HepG2 (cell line): Measurements from ENCODE around the gene ABHD2. TPM values are rescaled to one million over a fixed set of nuclear protein-coding genes. Genes with fewer than 3 reads are reported as not detected.

Source experiments
- ATAD3A ChIP-seq: sonication (generic); formaldehyde crosslinking; IDR thresholded peaks from 2 replicates; pipeline ENCODE4 v1.4.0; 2020; ENCODE audit warnings: missing genetic modification reagents
- ATF7-NPFF ChIP-seq: sonication (generic); formaldehyde crosslinking; IDR thresholded peaks from 2 replicates; pipeline ENCODE4 v1.8.1; 2023; ENCODE audit warnings: mild to moderate bottlenecking, low read depth, missing genetic modification reagents, moderate library complexity
- CBX5 ChIP-seq: sonication (generic); formaldehyde crosslinking; IDR thresholded peaks from 2 replicates; pipeline ENCODE4 v1.4.0; 2020; ENCODE audit warnings: missing genetic modification reagents, borderline replicate concordance
- CHD4 ChIP-seq: fragments of 200-600 bp; sonication (generic); IDR thresholded peaks from 2 replicates; pipeline ENCODE4 v1.7.0; 2017; ENCODE audit warnings: mild to moderate bottlenecking, low read length, borderline replicate concordance
- HMG20B ChIP-seq: conservative IDR thresholded peaks from 2 replicates; pipeline ENCODE4 v1.6.1; 2016; ENCODE audit warnings: missing genetic modification reagents, missing compliant biosample characterization
- JUND ChIP-seq: sonication (generic); formaldehyde crosslinking; IDR thresholded peaks from 2 replicates; pipeline ENCODE4 v1.8.0; 2022; ENCODE audit warnings: mild to moderate bottlenecking, missing genetic modification reagents
- KDM2A ChIP-seq: sonication (generic); formaldehyde crosslinking; IDR thresholded peaks from 2 replicates; pipeline ENCODE4 v1.4.0; 2020; ENCODE audit warnings: low read depth, missing genetic modification reagents, borderline replicate concordance
- KLF6 ChIP-seq: IDR thresholded peaks from 2 replicates; pipeline ENCODE4 v1.8.0; 2016; ENCODE audit warnings: missing biosample characterization, missing genetic modification reagents
- NAIF1 ChIP-seq: sonication (generic); formaldehyde crosslinking; IDR thresholded peaks from 2 replicates; pipeline ENCODE4 v1.5.0; 2020; ENCODE audit warnings: mild to moderate bottlenecking, missing genetic modification reagents, borderline replicate concordance
- TP53 ChIP-seq: sonication (generic); formaldehyde crosslinking; conservative IDR thresholded peaks from 2 replicates; pipeline ENCODE4 v1.4.0; 2020; ENCODE audit warnings: missing genetic modification reagents
- ZNF235 ChIP-seq: sonication (generic); formaldehyde crosslinking; IDR thresholded peaks from 2 replicates; pipeline ENCODE4 v1.8.1; 2023; ENCODE audit warnings: mild to moderate bottlenecking, missing genetic modification reagents, borderline replicate concordance
- ZNF253 ChIP-seq: sonication (generic); formaldehyde crosslinking; IDR thresholded peaks from 2 replicates; pipeline ENCODE4 v1.8.0; 2022; ENCODE audit warnings: mild to moderate bottlenecking, missing genetic modification reagents, borderline replicate concordance
- ZNF256 ChIP-seq: sonication (generic); formaldehyde crosslinking; conservative IDR thresholded peaks from 2 replicates; pipeline ENCODE4 v1.4.0; 2020; ENCODE audit warnings: missing genetic modification reagents
- ZNF383 ChIP-seq: sonication (generic); formaldehyde crosslinking; IDR thresholded peaks from 2 replicates; pipeline ENCODE4 v1.4.0; 2020; ENCODE audit warnings: missing genetic modification reagents, mild to moderate bottlenecking, borderline replicate concordance
- ZNF557 ChIP-seq: sonication (generic); formaldehyde crosslinking; IDR thresholded peaks from 2 replicates; pipeline ENCODE4 v1.4.0; 2020; ENCODE audit warnings: missing genetic modification reagents
- ZNF766 ChIP-seq: sonication (generic); formaldehyde crosslinking; IDR thresholded peaks from 2 replicates; pipeline ENCODE4 v1.5.0; 2020; ENCODE audit warnings: missing genetic modification reagents, borderline replicate concordance
- ZNF777 ChIP-seq: sonication (generic); formaldehyde crosslinking; IDR thresholded peaks from 2 replicates; pipeline ENCODE4 v1.4.0; 2020; ENCODE audit warnings: missing genetic modification reagents
- polyA plus RNA-seq, 8 experiments: library from polyadenylated mRNA; depleted of rRNA in 3 of 8; stranded (reverse) in 7 of 8; unstranded in 1 of 8; fragments of >200 nt; fragmentation: Illumina TruSeq in 4 of 8; extraction: Trizol in 4 of 8; gene quantifications; 2 replicates each; pipeline versions ENCODE4 v1.2.1 to v1.2.3, GENCODE V29; 2011 to 2016; ENCODE audit warnings: low read depth in 4 of 8, missing spikeins in 1 of 8, mixed read lengths in 1 of 8; ENCODE audit not compliant: insufficient read depth in 1 of 8
- total RNA-seq, 5 experiments: library from RNA; depleted of rRNA; stranded (reverse); fragments of >200 nt; fragmentation: Illumina TruSeq; extraction: Trizol; gene quantifications; 2 replicates each; pipeline ENCODE4 v1.2.3, GENCODE V29; 2016; ENCODE audit warnings: low read depth in 1 of 5
- TF ChIP-seq, protein P1 (sequence below): IDR thresholded peaks from 2 replicates; pipeline ENCODE4 v1.6.1; 2018; ENCODE audit warnings: missing genetic modification reagents, mild to moderate bottlenecking, missing compliant biosample characterization
- TF ChIP-seq, protein P2 (sequence below): sonication (generic); formaldehyde crosslinking; IDR thresholded peaks from 2 replicates; pipeline ENCODE4 v1.5.0; 2020; ENCODE audit warnings: missing genetic modification reagents
- TF ChIP-seq, protein P3 (sequence below): sonication (generic); formaldehyde crosslinking; IDR thresholded peaks from 2 replicates; pipeline ENCODE4 v1.4.0; 2020; ENCODE audit warnings: mild to moderate bottlenecking, missing genetic modification reagents

The ABHD2 gene
- total and polyA plus RNA-seq, 2 of the 13 experiments (the other 11 are each of a cell fraction or from before 2014, with no cell fraction given): 14.8 to 22.4 TPM

DNA sequence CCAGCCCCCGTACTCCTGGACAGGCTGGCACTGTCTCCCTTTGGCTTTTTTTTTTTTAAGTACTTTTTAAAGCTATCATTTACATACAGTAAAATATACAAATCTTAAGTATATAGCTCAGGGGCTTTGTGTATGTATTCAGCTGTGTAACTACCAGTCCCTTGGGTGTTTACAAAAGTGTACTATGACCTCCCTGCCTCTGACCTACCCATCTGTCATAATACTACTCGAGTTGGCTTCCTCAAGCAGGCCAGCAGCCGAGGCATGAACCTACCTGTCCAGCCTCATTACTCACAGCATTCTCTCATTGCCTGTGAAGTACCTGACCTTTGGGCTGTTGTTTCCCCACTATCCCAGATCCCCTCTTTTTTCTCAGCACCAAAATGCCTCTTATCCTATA lies 33.2 kb downstream of the ABHD2 start (continued):
- TF ChIP-seq KLF6 (0 out of 2 replicates have a peak, but pooled peaks have one; percentile 17), ATF7-NPFF (CRISPR knock-in tag) (no peak), ZNF557 (CRISPR knock-in tag) (no peak), KDM2A (CRISPR knock-in tag) (0 out of 2 replicates have a peak, but pooled peaks have one; percentile 23), ZNF383 (no peak), ZNF766 (0 out of 2 replicates have a peak, but pooled peaks have one; percentile 72), CBX5 (CRISPR knock-in tag) (peak; percentile 33; the same call in 1 of the 2 replicates), HMG20B (CRISPR knock-in tag) (no peak), ZNF235 (CRISPR knock-in tag) (no peak), ZNF253 (no peak), ZNF256 (CRISPR knock-in tag) (no peak), CHD4 (no peak), ATAD3A (CRISPR knock-in tag) (no peak), ZNF777 (no peak), JUND (no peak), TP53 (no peak), NAIF1 (CRISPR knock-in tag) (no peak)
- TF ChIP-seq, protein P1, sequence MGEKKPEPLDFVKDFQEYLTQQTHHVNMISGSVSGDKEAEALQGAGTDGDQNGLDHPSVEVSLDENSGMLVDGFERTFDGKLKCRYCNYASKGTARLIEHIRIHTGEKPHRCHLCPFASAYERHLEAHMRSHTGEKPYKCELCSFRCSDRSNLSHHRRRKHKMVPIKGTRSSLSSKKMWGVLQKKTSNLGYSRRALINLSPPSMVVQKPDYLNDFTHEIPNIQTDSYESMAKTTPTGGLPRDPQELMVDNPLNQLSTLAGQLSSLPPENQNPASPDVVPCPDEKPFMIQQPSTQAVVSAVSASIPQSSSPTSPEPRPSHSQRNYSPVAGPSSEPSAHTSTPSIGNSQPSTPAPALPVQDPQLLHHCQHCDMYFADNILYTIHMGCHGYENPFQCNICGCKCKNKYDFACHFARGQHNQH (CRISPR knock-in tag): peak; percentile 49; the same call in 1 of the 2 replicates
- TF ChIP-seq, protein P2, sequence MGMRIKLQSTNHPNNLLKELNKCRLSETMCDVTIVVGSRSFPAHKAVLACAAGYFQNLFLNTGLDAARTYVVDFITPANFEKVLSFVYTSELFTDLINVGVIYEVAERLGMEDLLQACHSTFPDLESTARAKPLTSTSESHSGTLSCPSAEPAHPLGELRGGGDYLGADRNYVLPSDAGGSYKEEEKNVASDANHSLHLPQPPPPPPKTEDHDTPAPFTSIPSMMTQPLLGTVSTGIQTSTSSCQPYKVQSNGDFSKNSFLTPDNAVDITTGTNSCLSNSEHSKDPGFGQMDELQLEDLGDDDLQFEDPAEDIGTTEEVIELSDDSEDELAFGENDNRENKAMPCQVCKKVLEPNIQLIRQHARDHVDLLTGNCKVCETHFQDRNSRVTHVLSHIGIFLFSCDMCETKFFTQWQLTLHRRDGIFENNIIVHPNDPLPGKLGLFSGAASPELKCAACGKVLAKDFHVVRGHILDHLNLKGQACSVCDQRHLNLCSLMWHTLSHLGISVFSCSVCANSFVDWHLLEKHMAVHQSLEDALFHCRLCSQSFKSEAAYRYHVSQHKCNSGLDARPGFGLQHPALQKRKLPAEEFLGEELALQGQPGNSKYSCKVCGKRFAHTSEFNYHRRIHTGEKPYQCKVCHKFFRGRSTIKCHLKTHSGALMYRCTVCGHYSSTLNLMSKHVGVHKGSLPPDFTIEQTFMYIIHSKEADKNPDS (CRISPR knock-in tag): peak; percentile 98
- TF ChIP-seq, protein P3, sequence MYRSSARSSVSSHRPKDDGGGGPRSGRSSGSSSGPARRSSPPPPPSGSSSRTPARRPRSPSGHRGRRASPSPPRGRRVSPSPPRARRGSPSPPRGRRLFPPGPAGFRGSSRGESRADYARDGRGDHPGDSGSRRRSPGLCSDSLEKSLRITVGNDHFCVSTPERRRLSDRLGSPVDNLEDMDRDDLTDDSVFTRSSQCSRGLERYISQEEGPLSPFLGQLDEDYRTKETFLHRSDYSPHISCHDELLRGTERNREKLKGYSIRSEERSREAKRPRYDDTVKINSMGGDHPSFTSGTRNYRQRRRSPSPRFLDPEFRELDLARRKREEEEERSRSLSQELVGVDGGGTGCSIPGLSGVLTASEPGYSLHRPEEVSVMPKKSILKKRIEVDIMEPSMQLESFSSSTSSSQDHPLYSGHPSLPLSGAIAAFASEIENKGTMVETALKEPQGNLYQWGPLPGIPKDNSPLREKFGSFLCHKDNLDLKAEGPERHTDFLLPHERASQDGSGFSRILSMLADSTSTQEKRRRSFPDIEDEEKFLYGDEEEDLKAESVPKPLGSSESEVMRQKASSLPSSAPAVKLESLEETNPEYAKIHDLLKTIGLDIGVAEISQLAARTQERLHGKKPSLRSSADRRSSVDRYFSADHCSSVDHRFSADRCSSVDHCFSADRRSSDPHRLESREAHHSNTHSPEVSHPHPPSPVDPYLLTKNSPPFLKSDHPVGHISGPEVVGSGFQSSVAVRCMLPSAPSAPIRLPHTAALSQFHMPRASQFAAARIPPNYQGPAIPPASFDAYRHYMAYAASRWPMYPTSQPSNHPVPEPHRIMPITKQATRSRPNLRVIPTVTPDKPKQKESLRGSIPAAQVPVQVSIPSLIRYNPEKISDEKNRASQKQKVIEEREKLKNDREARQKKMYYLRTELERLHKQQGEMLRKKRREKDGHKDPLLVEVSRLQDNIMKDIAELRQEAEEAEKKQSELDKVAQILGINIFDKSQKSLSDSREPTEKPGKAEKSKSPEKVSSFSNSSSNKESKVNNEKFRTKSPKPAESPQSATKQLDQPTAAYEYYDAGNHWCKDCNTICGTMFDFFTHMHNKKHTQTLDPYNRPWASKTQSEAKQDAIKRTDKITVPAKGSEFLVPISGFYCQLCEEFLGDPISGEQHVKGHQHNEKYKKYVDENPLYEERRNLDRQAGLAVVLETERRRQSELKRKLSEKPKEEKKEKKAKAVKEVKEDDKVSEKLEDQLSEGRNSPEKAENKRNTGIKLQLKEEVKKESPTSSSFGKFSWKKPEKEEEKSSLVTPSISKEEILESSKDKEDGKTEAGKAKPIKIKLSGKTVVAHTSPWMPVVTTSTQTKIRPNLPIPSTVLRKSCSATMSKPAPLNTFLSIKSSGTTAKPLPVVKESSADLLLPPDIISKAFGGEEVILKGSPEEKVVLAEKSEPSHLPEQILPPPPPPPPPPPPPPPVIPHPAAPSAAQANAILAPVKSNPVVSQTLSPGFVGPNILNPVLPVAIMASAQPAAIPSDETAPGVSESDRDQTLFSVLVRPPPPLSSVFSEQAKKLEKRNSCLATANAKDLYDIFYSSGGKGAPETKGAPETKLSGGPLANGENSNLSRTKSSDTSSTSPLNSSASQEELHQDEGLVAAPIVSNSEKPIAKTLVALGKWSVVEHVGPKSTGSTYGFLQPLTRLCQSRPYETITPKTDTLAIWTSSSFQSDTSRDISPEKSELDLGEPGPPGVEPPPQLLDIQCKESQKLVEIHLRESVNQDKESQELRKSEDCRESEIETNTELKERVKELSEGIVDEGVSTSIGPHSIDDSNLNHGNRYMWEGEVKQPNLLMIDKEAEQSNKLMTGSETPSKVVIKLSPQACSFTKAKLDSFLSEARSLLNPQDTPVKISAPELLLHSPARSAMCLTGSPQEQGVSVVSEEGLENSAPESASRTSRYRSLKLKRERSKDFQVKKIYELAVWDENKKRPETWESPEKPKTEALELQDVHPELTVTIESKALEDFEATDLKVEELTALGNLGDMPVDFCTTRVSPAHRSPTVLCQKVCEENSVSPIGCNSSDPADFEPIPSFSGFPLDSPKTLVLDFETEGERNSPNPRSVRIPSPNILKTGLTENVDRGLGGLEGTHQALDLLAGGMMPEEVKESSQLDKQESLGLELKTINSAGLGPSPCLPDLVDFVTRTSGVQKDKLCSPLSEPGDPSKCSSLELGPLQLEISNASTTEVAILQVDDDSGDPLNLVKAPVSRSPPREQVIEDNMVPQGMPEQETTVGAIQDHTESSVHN (CRISPR knock-in tag): no peak
